Caco-2 (cell line): ENCODE data around the gene COL5A2. TPM values are rescaled to one million over a fixed set of nuclear protein-coding genes. Genes with fewer than 3 reads are reported as not detected.

Experiments used
- BruUV-seq: library from RNA; stranded (reverse); fragments of 400-500 nt; replicated peaks from 2 replicates; lab custom pipeline; 2021; lab: Mats Ljungman, UMichigan
- CTCF ChIA-PET: fragments of 300-600 bp; sonication (Branson Sonifier 250); formaldehyde crosslinking; loops from one replicate; lab custom pipeline; 2022; ENCODE audit warnings: antibody characterized with exemption; lab: Charles Lee
- POLR2A ChIA-PET: fragments of 300-600 bp; sonication (Branson Sonifier 250); formaldehyde crosslinking; loops from one replicate; lab custom pipeline; 2022; ENCODE audit warnings: antibody characterized with exemption; lab: Charles Lee
- DNase-seq, 2 experiments: peaks; one replicate each; pipeline versions ENCODE4 v3.0.0 to v3.0.0-alpha.2; 2020 to 2022
- H3K27me3 ChIP-seq: replicated peaks from 2 replicates; pipeline ENCODE4 v1.6.0; 2011; ENCODE audit warnings: low read length; ENCODE audit not compliant: control insufficient read depth, insufficient read depth
- H3K36me3 ChIP-seq: 2 replicates; pipeline ENCODE4 v1.5.1; 2011; ENCODE audit warnings: low read length; ENCODE audit not compliant: control insufficient read depth, insufficient read depth
- H3K4me1 ChIP-seq: fragments of 250-450 bp; sonication (Bioruptor Pico); 2 replicates; pipeline ENCODE4 v1.5.1; 2020; ENCODE audit warnings: mild to moderate bottlenecking
- H3K4me3 ChIP-seq: 2 replicates; pipeline ENCODE4 v1.5.1; 2011; ENCODE audit warnings: low read depth, mild to moderate bottlenecking, control low read depth, low read length
- H3K9me3 ChIP-seq: fragments of 250-450 bp; sonication (Bioruptor Pico); 2 replicates; pipeline ENCODE4 v1.5.1; 2020; ENCODE audit warnings: mild to moderate bottlenecking, moderate library complexity
- H3K27ac Mint-ChIP-seq: one replicate; pipeline ENCODE4 v1.8.0; 2022; ENCODE audit warnings: mixed read lengths; ENCODE audit not compliant: unreplicated experiment
- H3K27me3 Mint-ChIP-seq: one replicate; pipeline ENCODE4 v1.8.0; 2022; ENCODE audit warnings: mixed read lengths; ENCODE audit not compliant: insufficient read depth, unreplicated experiment
- H3K36me3 Mint-ChIP-seq: one replicate; pipeline ENCODE4 v1.8.0; 2022; ENCODE audit warnings: mild to moderate bottlenecking, mixed read lengths; ENCODE audit not compliant: insufficient read depth, unreplicated experiment
- H3K4me1 Mint-ChIP-seq: one replicate; pipeline ENCODE4 v1.8.0; 2022; ENCODE audit warnings: low read depth, mixed read lengths; ENCODE audit not compliant: unreplicated experiment
- H3K4me3 Mint-ChIP-seq: one replicate; pipeline ENCODE4 v1.8.0; 2022; ENCODE audit warnings: mild to moderate bottlenecking, moderate library complexity, mixed read lengths; ENCODE audit not compliant: unreplicated experiment
- H3K9me3 Mint-ChIP-seq: one replicate; pipeline ENCODE4 v1.8.0; 2022; ENCODE audit warnings: mixed read lengths; ENCODE audit not compliant: unreplicated experiment
- intact Hi-C: fragments of 100-400 bp; cut with micrococcal nuclease; formaldehyde crosslinking; loops from one replicate; pipeline ENCODE4 v1.10.0; 2022; ENCODE audit not compliant: unreplicated experiment
- total RNA-seq: library from RNA; stranded (reverse); gene quantifications from 2 replicates; pipeline ENCODE4 v1.2.3, GENCODE V29; 2022
- TF ChIP-seq, protein P1 (sequence below), 2 experiments: fragments of 200-600 bp in 1 of 2; IDR thresholded peaks; 1 replicate in 1 of 2; 2 replicates in 1 of 2; pipeline versions ENCODE4 v1.5.1 to v1.8.0; 2011 to 2022; ENCODE audit warnings: antibody characterized with exemption in 1 of 2, control low read depth in 1 of 2, inconsistent platforms in 1 of 2, low read depth in 1 of 2, low read length in 1 of 2, mild to moderate bottlenecking in 1 of 2, moderate library complexity in 1 of 2; ENCODE audit not compliant: insufficient read depth in 1 of 2, severe bottlenecking in 1 of 2, unreplicated experiment in 1 of 2

COL5A2 gene
- total RNA-seq, 1 experiment from 2014 or later = 244 TPM

DNA sequence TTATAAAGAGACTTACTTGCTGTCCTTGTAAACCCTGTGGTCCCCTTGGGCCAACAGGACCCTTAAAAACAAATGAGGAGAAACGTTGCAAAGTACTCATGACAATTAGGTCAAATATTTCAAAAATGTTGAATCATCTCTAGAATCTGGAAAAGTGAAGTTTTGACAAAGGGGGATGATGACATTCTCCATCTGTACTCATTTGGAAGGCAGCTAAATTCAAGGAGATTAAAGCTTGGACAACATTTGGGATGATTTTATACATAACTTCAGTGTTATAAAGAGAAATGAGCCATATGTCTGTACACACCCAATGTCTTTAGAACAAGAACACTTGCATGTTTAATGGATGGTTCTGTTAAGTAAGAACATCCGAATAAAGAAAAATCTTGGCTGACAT is 92.9 kb downstream of the COL5A2 start:
- TF ChIP-seq, protein P1, sequence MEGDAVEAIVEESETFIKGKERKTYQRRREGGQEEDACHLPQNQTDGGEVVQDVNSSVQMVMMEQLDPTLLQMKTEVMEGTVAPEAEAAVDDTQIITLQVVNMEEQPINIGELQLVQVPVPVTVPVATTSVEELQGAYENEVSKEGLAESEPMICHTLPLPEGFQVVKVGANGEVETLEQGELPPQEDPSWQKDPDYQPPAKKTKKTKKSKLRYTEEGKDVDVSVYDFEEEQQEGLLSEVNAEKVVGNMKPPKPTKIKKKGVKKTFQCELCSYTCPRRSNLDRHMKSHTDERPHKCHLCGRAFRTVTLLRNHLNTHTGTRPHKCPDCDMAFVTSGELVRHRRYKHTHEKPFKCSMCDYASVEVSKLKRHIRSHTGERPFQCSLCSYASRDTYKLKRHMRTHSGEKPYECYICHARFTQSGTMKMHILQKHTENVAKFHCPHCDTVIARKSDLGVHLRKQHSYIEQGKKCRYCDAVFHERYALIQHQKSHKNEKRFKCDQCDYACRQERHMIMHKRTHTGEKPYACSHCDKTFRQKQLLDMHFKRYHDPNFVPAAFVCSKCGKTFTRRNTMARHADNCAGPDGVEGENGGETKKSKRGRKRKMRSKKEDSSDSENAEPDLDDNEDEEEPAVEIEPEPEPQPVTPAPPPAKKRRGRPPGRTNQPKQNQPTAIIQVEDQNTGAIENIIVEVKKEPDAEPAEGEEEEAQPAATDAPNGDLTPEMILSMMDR (IDR thresholded peaks at IDR 0.05; ENCODE audit: insufficient read depth in 1 of 2, low read depth in 1 of 2, low read length in 1 of 2, severe bottlenecking in 1 of 2, unreplicated experiment in 1 of 2) = no peak
- no TSS peak for BruUV-seq

DNA sequence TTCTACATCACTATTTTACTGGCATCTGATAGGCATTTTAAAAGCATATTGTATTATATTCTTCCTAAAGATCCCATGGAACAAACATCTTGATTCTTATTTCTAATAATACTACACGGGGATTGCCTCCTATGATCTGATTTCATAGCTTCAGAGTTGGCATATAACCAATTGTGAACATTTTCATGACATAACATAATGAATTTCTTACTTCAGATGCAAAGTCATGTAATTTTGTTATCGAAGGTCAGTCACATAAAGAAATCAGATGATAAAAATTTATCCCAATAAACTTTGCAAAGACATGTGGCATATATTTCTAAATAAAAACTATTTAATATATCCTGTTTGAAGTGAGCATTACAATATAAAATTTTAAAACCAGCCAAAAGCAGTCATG is 93.3 kb downstream of the COL5A2 start:
- TF ChIP-seq, protein P1 (IDR thresholded peaks at IDR 0.05; ENCODE audit: insufficient read depth in 1 of 2, low read depth in 1 of 2, low read length in 1 of 2, severe bottlenecking in 1 of 2, unreplicated experiment in 1 of 2) = no peak
- no peaks in the 10 kb centered on the region for H3K4me1 Mint-ChIP-seq
- CTCF ChIA-PET = no interaction called here

More for the DNA sequence above, 92.9 kb downstream of the COL5A2 start:
- no peaks in the 10 kb centered on the region for H3K4me1 ChIP-seq
- H3K27me3 Mint-ChIP-seq = no peaks in the 10 kb centered on the region
- peaks cover 45% of the 10 kb centered on the region for H3K36me3 Mint-ChIP-seq
- ChIA-PET POLR2A (no interaction called here), CTCF (no interaction called here)
- no peak overlapping the region for H3K27ac Mint-ChIP-seq
- H3K9me3 ChIP-seq = no peaks in the 10 kb centered on the region
- intact Hi-C loops = no loop called here
- no peaks in the 10 kb centered on the region for H3K9me3 Mint-ChIP-seq
- no peaks in the 10 kb centered on the region for H3K27me3 ChIP-seq
- H3K4me3 ChIP-seq = no peak overlapping the region
- no peak for DNase-seq
- H3K36me3 ChIP-seq = no peaks in the 10 kb centered on the region; the same call in 1 of the 2 replicates
- no peak overlapping the region for H3K4me3 Mint-ChIP-seq
- no peaks in the 10 kb centered on the region for H3K4me1 Mint-ChIP-seq

DNA sequence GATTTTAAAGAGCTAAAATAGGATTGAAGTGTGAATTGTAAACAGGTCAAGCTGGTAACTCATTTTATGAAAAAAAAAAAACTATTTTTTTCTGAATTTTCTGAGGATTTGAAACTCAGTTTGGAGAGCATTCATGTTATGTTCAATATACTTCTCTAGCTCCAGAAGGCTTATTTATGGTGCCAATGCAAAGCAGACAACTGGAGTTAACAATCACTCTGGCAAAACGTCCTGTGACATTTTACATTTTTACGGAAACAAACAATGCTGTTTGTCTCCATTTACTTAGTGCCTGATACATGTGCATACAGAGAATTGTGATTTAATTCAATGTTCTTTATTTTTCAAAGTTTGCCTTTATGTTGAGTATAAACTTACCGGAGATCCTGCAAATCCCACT is 96.0 kb downstream of the COL5A2 start:
- Mint-ChIP-seq H3K36me3 (peaks cover 33% of the 10 kb centered on the region), H3K27me3 (no peaks in the 10 kb centered on the region), H3K4me3 (no peak overlapping the region), H3K9me3 (no peaks in the 10 kb centered on the region), H3K27ac (no peak overlapping the region), H3K4me1 (no peaks in the 10 kb centered on the region)
- H3K4me1 ChIP-seq = no peaks in the 10 kb centered on the region
- no peaks in the 10 kb centered on the region for H3K27me3 ChIP-seq
- intact Hi-C loops = no loop called here
- TF ChIP-seq, protein P1 (IDR thresholded peaks at IDR 0.05; ENCODE audit: insufficient read depth in 1 of 2, low read depth in 1 of 2, low read length in 1 of 2, severe bottlenecking in 1 of 2, unreplicated experiment in 1 of 2) = no peak
- no peak for DNase-seq
- H3K4me3 ChIP-seq = no peak overlapping the region
- BruUV-seq = no TSS peak
- no peaks in the 10 kb centered on the region for H3K9me3 ChIP-seq
- ChIA-PET CTCF (no interaction called here), POLR2A (interaction anchor here (0.7 kb wide), 1 partner anchor 35 kb away, joined by 4 read pairs; no protein-coding TSS in a partner anchor)
- no peaks in the 10 kb centered on the region for H3K36me3 ChIP-seq

More for the DNA sequence above, 93.3 kb downstream of the COL5A2 start:
- peaks cover 45% of the 10 kb centered on the region for H3K36me3 Mint-ChIP-seq
- H3K4me3 ChIP-seq = no peak overlapping the region
- H3K36me3 ChIP-seq = no peaks in the 10 kb centered on the region; the same call in 1 of the 2 replicates
- POLR2A ChIA-PET = no interaction called here
- no peak overlapping the region for H3K27ac Mint-ChIP-seq
- H3K4me1 ChIP-seq = no peaks in the 10 kb centered on the region
- intact Hi-C loops = no loop called here
- no peaks in the 10 kb centered on the region for H3K9me3 ChIP-seq
- no peaks in the 10 kb centered on the region for H3K27me3 Mint-ChIP-seq
- BruUV-seq = no TSS peak
- H3K4me3 Mint-ChIP-seq = no peak overlapping the region
- no peak for DNase-seq
- H3K27me3 ChIP-seq = no peaks in the 10 kb centered on the region
- no peaks in the 10 kb centered on the region for H3K9me3 Mint-ChIP-seq
